K562 (cell line): ENCODE data around the gene ZSCAN21. TPM values are rescaled to one million over a fixed set of nuclear protein-coding genes. Genes with fewer than 3 reads are reported as not detected.

ENCODE experiments used
- ATF7 ChIP-seq: fragments of 450-650 bp; IDR thresholded peaks from 2 replicates; pipeline ENCODE4 v1.7.1; 2014; ENCODE audit warnings: mild to moderate bottlenecking, moderate library complexity
- CBFB ChIP-seq: sonication (generic); formaldehyde crosslinking; IDR thresholded peaks from 2 replicates; pipeline ENCODE4 v1.4.0; 2020; ENCODE audit warnings: mild to moderate bottlenecking, missing genetic modification reagents
- CBX8 ChIP-seq: fragments of 200-600 bp; sonication (generic); IDR thresholded peaks from 2 replicates; pipeline ENCODE4 v1.6.1; 2012; ENCODE audit warnings: borderline replicate concordance, mixed run types, low read depth, mild to moderate bottlenecking, moderate library complexity, mixed read lengths, low read length, control low read depth, inconsistent platforms; ENCODE audit not compliant: poor library complexity, severe bottlenecking; ENCODE audit errors: extremely low read depth
- CREB3 ChIP-seq: fragments of 450-650 bp; conservative IDR thresholded peaks from 2 replicates; pipeline ENCODE4 v1.6.1; 2016; ENCODE audit warnings: missing genetic modification characterization, low read depth, mild to moderate bottlenecking, missing compliant biosample characterization, moderate library complexity
- MGA ChIP-seq: fragments of 450-650 bp; IDR thresholded peaks from 2 replicates; pipeline ENCODE4 v1.6.1; 2016; ENCODE audit warnings: mild to moderate bottlenecking, moderate library complexity
- POLR2H ChIP-seq: IDR thresholded peaks from 2 replicates; pipeline ENCODE4 v1.6.1; 2016; ENCODE audit warnings: missing genetic modification characterization, low read depth, mild to moderate bottlenecking, control low read depth, missing compliant biosample characterization, moderate library complexity
- PREB ChIP-seq: sonication (generic); formaldehyde crosslinking; IDR thresholded peaks from 2 replicates; pipeline ENCODE4 v1.8.1; 2023; ENCODE audit warnings: mild to moderate bottlenecking, missing genetic modification reagents
- RHOXF2B ChIP-seq: fragments of 250-450 bp; sonication (Bioruptor Pico); conservative IDR thresholded peaks from 2 replicates; pipeline ENCODE4 v1.5.1; 2021
- SMAD3 ChIP-seq: fragments of 450-650 bp; formaldehyde crosslinking; conservative IDR thresholded peaks from 2 replicates; pipeline ENCODE4 v1.4.0; 2020; ENCODE audit warnings: mild to moderate bottlenecking
- ZFP1 ChIP-seq: fragments of 450-650 bp; formaldehyde crosslinking; IDR thresholded peaks from 2 replicates; pipeline ENCODE4 v1.4.0; 2020; ENCODE audit warnings: mild to moderate bottlenecking, mixed read lengths
- ZKSCAN1 ChIP-seq: fragments of 150-350 bp; IDR thresholded peaks from 2 replicates; pipeline ENCODE4 v1.6.1; 2016; ENCODE audit warnings: low read depth, low read length
- ZNF41 ChIP-seq: fragments of 250-450 bp; sonication (Bioruptor Pico); conservative IDR thresholded peaks from 2 replicates; pipeline ENCODE4 v1.4.0; 2020; ENCODE audit warnings: mild to moderate bottlenecking
- ZZZ3 ChIP-seq: fragments of 450-650 bp; IDR thresholded peaks from 2 replicates; pipeline ENCODE4 v1.6.1; 2016; ENCODE audit warnings: antibody characterized with exemption, mild to moderate bottlenecking, moderate library complexity
- polyA plus RNA-seq, 8 experiments: library from polyadenylated mRNA; depleted of rRNA in 4 of 8; stranded (reverse) in 5 of 8; unstranded in 3 of 8; fragments of >200 nt; fragmentation: Nextera tagmentation in 2 of 8; fragmentation: Illumina TruSeq in 1 of 8; extraction: Ambion mirVana in 2 of 8; extraction: Trizol in 1 of 8; gene quantifications; 2 replicates each; pipeline versions ENCODE4 v1.2.1 to v1.2.3, GENCODE V29; 2011 to 2014; ENCODE audit warnings: inconsistent platforms in 1 of 8, missing spikeins in 1 of 8
- total RNA-seq, 7 experiments: library from RNA; depleted of rRNA in 6 of 7; stranded (reverse); fragments of >200 nt in 6 of 7; fragmentation: Illumina TruSeq in 2 of 7; extraction: Trizol in 2 of 7; gene quantifications; 2 replicates each; pipeline versions ENCODE4 v1.2.1 to v1.2.3, GENCODE V29; 2011 to 2021; ENCODE audit warnings: low replicate concordance in 1 of 7

The ZSCAN21 gene
- total and polyA plus RNA-seq, 9 of the 15 experiments (the other 6 are each of a cell fraction or from before 2014, with no cell fraction given) = 5.9 to 15.5 (median 13.2) TPM

GRCh38 chr7:100049441-100050291, at the start of gene ZSCAN21 (continued):
- no peak for TF ChIP-seq ZKSCAN1
- no peak for TF ChIP-seq CBX8
- no peak for TF ChIP-seq CREB3
- no peak for TF ChIP-seq ZZZ3
- TF ChIP-seq CBFB (CRISPR knock-in tag) = no peak
- TF ChIP-seq ZNF41 (CRISPR knock-in tag) = 0 out of 2 replicates have a peak, but pooled peaks have one; percentile 21
- peak; percentile 19; the same call in 1 of the 2 replicates for TF ChIP-seq MGA
- TF ChIP-seq PREB = no peak
- no peak for TF ChIP-seq ZFP1 (CRISPR knock-in tag)
- peak; percentile 85 for TF ChIP-seq ATF7
- peak; percentile 50; the same call in 1 of the 2 replicates for TF ChIP-seq POLR2H
- TF ChIP-seq RHOXF2B (CRISPR knock-in tag) = no peak
- no peak for TF ChIP-seq SMAD3 (CRISPR knock-in tag)
